Heart right ventricle (tissue), 16 donors: ENCODE results near the gene ELL. TPM values are rescaled to one million over a fixed set of nuclear protein-coding genes. Genes with fewer than 3 reads are reported as not detected.
A peak's percentile ranks its signal among the peaks of the same experiment; 100 is the strongest.

Experiments
- ATAC-seq, 8 donors: fragments of 200-7000 bp; cut with Tn5 transposase; one replicate each; pipeline ENCODE4 v1.9.1; 2020; ENCODE audit warnings: mild to moderate bottlenecking in 8 of 8, moderate library complexity in 8 of 8, moderate number of reproducible peaks in 1 of 8
- DNase-seq, 2 donors: peaks; one replicate each; pipeline ENCODE4 v3.0.0-alpha.2; 2020
- H3K27ac ChIP-seq, 10 donors: fragments of 200-600 bp; sonication (generic) in 2 of 10; one replicate each; pipeline versions ENCODE4 v1.5.0 to v1.8.0; 2020 to 2022; ENCODE audit warnings: mild to moderate bottlenecking in 3 of 10
- H3K27me3 ChIP-seq, 7 donors: fragments of 200-600 bp; one replicate each; pipeline ENCODE4 v1.8.0; 2021 to 2022; ENCODE audit warnings: mild to moderate bottlenecking in 2 of 7
- H3K36me3 ChIP-seq, 9 donors: fragments of 200-600 bp; sonication (generic) in 1 of 9; one replicate each; pipeline versions ENCODE4 v1.5.0 to v1.8.0; 2020 to 2022; ENCODE audit warnings: mild to moderate bottlenecking in 2 of 9
- H3K4me1 ChIP-seq, 9 donors: fragments of 200-600 bp; sonication (generic) in 1 of 9; one replicate each; pipeline versions ENCODE4 v1.5.0 to v1.8.0; 2020 to 2022; ENCODE audit warnings: mild to moderate bottlenecking in 4 of 9
- H3K4me3 ChIP-seq, 10 donors: fragments of 200-600 bp; sonication (generic) in 2 of 10; one replicate each; pipeline versions ENCODE4 v1.5.0 to v1.8.0; 2020 to 2022; ENCODE audit warnings: mild to moderate bottlenecking in 7 of 10, moderate library complexity in 2 of 10
- H3K9me3 ChIP-seq, 11 donors: fragments of 200-600 bp in 10 of 11; sonication (generic) in 2 of 11; one replicate each; pipeline versions ENCODE4 v1.5.0 to v1.8.0; 2013 to 2022; ENCODE audit warnings: mild to moderate bottlenecking in 2 of 11, control low read depth in 1 of 11, moderate library complexity in 1 of 11
- WGBS, 2 donors: extraction: QIAGEN DNeasy Blood & Tissue Kit; methylation state at CpG; one replicate each; pipeline ENCODE4 v1.1.7; 2013; ENCODE audit warnings: inconsistent platforms in 1 of 2; 5-methylcytosine and 5-hydroxymethylcytosine counted together
- intact Hi-C, 10 donors: fragments of 100-400 bp; cut with DNase I; formaldehyde crosslinking; loops; one replicate each; pipeline versions ENCODE4 v1.11.1 to v1.14.2; 2022
- polyA plus RNA-seq, 2 donors: library from polyadenylated mRNA; stranded (reverse); fragments of 200-250 nt; gene quantifications; one replicate each; pipeline ENCODE4 v1.2.3, GENCODE V29; 2013
- total RNA-seq, 10 donors: library from RNA; stranded (reverse); fragmentation: NEBNext Ultra II Directional in 3 of 10; extraction: Animal tissue kit (Norgen Biotek cat#: 25700) in 3 of 10; gene quantifications; one replicate each; pipeline versions ENCODE4 v1.2.1 to v1.2.4, GENCODE V29; 2021 to 2023
- TF ChIP-seq, protein P1 (sequence below), 9 donors: fragments of 200-600 bp; sonication (generic) in 2 of 9; IDR thresholded peaks; one replicate each; pipeline versions ENCODE4 v1.5.0 to v1.8.0; 2021 to 2022; ENCODE audit warnings: antibody characterized with exemption in 9 of 9, mild to moderate bottlenecking in 5 of 9, moderate library complexity in 1 of 9
- donor health status: Arrhythmogenic right ventricular cardiomyopathy.
- donor health status: ischemic (EF 13 %, LVEDD 7.1; RV severe dilation, severe dysfunction).
- donor health status: healthy with polysubstance abuse.
- donor health status: DM: no; HTN: yes; CAD: no.
- donor health status: DM: no; HTN: no; CAD: no.
- donor health status: ischemic (EF 25% LVEDD 6.9; RV normal size, moderate dysfunction).
- donor health status: ischemic (EF 25% LVEDD 5.7; RV mildly dilated, moderate dysfunction).
- donor health status: healthy.
- donor health status: DM: yes; HTN: yes; CAD: no.
- donor health status: Ischemic cardiomyopathy.
- donor health status: ischemic (EF 35%, LVEDD 5.7; RV mildly dilated, moderate dysfunction).
- donor health status: nonischemic (EF 11% LVEDD 7.7; RV severe dilation, severe dysfunction).
- donor health status: DM: yes; HTN: yes; CAD: no.
- donor health status: PGD.
- donor health status: ischemic (EF 29% LVEDD 5.4; RV normal size, mild dysfunction).
- donor health status: nonischemic (EF 23%, LVEDD 6.1; RV moderate dilation, normal function).

Gene ELL
- total and polyA plus RNA-seq, 12 donors: 4.0 to 13.1 (median 6.8) TPM

DNA sequence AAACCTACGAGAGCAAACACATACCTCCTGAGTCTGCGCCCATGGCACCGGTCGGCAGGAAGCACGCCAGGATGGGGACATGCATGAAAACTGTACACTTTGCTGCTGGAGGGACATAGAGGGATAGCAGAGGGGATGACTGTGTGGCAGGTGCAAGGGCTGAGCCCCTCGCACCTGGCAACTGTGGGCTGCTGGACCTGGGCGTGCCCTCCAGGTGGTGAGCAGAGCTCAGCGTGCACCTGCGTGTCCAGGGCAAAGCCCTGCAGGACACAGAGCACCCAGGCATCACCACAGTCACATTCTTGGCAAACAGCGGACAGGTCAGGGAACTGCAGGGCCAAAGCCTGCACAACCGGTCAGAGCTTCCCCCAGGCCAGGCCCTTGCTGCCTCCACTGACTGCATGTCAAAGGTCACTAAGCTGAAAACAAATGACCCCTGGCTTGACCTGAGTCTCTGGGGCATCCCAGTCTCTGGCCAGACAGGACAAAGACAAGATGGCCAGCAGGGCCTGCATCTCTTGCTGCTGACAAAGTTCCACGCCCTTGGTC lies 75.0 kb downstream of the ELL start:
- Histone ChIP-seq H3K4me3 (no peak overlapping the region), H3K9me3 (no peaks in the 10 kb centered on the region), H3K27me3 (no peaks in the 10 kb centered on the region), H3K4me1 (peaks cover 0 to 17% (median 9%) of the 10 kb centered on the region in 9 donors), H3K36me3 (peaks cover 0 to 91% (median 50%) of the 10 kb centered on the region in 9 donors), H3K27ac (no peak overlapping the region)
- 80 to 91% methylated on average over 12 of the region's 12 CpGs for WGBS, 2 donors
- ATAC-seq: no peak
- TF ChIP-seq, protein P1, sequence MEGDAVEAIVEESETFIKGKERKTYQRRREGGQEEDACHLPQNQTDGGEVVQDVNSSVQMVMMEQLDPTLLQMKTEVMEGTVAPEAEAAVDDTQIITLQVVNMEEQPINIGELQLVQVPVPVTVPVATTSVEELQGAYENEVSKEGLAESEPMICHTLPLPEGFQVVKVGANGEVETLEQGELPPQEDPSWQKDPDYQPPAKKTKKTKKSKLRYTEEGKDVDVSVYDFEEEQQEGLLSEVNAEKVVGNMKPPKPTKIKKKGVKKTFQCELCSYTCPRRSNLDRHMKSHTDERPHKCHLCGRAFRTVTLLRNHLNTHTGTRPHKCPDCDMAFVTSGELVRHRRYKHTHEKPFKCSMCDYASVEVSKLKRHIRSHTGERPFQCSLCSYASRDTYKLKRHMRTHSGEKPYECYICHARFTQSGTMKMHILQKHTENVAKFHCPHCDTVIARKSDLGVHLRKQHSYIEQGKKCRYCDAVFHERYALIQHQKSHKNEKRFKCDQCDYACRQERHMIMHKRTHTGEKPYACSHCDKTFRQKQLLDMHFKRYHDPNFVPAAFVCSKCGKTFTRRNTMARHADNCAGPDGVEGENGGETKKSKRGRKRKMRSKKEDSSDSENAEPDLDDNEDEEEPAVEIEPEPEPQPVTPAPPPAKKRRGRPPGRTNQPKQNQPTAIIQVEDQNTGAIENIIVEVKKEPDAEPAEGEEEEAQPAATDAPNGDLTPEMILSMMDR (IDR thresholded peaks at IDR 0.05): no peak
- intact Hi-C loops: loop anchor here in 3 of 10 donors (10.0 kb wide), 3 partner anchors 118 to 408 kb away; no protein-coding TSS in a partner anchor
- peak in 1 of 2 donors; percentile 12 for DNase-seq

DNA sequence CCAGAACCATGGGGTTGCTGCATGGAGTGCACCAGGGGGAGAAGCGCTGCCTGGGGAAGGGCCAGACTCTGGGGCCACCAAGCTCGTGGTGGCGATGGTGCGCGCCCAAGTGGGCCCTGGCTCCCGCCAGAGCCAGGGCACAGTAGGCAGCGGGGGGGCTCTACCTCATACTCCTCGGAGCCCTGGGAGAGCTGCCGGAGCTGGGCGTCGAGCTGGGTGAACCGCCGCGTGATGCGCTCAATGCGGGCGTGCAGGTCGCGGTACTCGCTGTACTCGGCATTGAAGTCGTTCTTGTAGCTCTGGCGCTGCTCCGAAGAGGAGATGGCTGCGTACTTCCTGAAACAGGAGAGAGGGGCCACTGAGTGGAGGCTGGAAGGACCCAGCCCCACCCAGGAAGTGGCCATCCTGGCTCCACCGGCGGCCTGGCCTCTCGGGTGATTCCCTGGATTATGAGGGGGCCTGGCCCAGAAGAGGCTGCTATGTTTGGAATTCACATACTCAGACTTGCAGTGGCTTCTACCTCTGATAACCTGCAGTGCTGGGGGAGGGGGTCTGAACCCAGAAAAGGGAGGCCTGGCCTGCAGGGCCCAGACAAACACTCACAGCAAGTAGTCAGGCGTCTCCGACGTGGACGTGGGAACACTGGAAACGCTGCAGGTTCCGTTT lies 75.6 kb downstream of the ELL start:
- intact Hi-C loops: loop anchor here in 3 of 10 donors (10.0 kb wide), 3 partner anchors 119 to 409 kb away; no protein-coding TSS in a partner anchor
- Histone ChIP-seq H3K36me3 (peaks cover 0 to 85% (median 50%) of the 10 kb centered on the region in 9 donors), H3K4me3 (no peak overlapping the region), H3K27ac (no peak overlapping the region), H3K27me3 (no peaks in the 10 kb centered on the region), H3K4me1 (peaks cover 0 to 13% (median 7%) of the 10 kb centered on the region in 9 donors), H3K9me3 (no peaks in the 10 kb centered on the region)
- no peak for ATAC-seq
- 71 to 83% methylated on average over 34 of the region's 34 CpGs for WGBS, 2 donors
- TF ChIP-seq, protein P1 (IDR thresholded peaks at IDR 0.05): no peak
- DNase-seq: no peak

DNA sequence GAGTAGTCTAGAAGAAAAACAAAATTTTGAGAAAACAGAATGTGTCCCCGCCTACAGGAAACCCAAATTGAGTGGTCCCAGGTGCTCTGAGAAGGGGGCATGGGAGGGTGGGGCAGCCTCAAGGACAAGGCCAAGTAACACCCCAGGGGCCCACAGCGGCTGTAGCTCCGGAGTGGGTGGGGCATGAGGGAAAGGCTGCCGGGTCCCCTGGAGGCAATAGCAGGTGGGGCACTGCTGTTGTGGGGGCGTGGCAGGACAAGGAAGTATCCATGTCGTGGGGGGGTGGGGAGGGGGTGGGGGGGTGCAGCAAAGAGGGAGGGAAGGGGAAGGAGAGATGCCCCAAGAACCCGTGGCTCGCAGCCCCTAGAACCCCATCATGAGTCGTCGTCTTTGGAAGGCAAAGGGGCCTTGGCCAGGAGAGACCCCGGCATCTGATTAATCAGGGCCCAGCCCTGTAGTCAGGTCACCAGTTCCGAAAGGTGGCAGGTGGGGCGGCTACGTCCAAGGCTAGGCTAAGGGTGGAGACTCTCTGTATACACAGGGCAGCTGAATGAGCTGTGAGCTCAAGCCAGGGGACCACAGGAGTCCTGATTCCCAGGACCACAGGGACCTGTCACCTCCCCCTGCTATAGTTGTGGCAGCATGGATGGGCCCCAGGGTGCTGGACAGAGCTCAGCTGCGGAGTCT lies 76.5 kb downstream of the ELL start:
- DNase-seq: no peak
- Histone ChIP-seq H3K4me3 (no peak overlapping the region), H3K36me3 (peaks cover 0 to 77% (median 47%) of the 10 kb centered on the region in 9 donors), H3K9me3 (no peaks in the 10 kb centered on the region), H3K27me3 (no peaks in the 10 kb centered on the region), H3K27ac (no peak overlapping the region), H3K4me1 (peaks cover 0 to 4% (median 0%) of the 10 kb centered on the region in 9 donors)
- 78 to 79% methylated on average over 15 of the region's 15 CpGs for WGBS, 2 donors
- TF ChIP-seq, protein P1 (IDR thresholded peaks at IDR 0.05): no peak
- ATAC-seq: no peak
- intact Hi-C loops: loop anchor here in 3 of 10 donors (10.0 kb wide), 3 partner anchors 119 to 409 kb away; no protein-coding TSS in a partner anchor

DNA sequence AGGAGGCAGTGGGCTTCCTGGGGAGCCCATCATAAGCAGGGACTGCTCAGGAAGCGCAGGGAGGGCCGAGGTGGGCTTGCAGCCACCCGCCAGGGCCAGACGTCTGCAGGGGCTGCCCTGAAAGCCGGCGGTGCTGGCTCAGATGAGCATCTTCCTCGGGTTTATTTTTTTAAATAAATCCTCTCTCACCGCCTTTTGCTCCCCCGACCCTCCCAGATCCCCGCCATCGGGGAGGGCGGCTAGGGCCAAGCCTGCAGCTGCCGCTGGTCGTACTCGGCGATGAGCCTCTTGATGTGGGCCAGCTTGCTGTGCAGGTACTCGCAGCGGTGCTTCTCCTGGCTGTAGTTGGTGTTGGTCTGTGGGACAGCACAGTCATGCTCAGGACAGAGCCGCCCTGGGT lies 77.4 kb downstream of the ELL start:
- ATAC-seq (no peak), DNase-seq (no peak)
- H3K27ac ChIP-seq: no peak overlapping the region
- no peaks in the 10 kb centered on the region for H3K9me3 ChIP-seq
- intact Hi-C loops: loop anchor here in 3 of 10 donors (10.0 kb wide), 3 partner anchors 120 to 410 kb away; no protein-coding TSS in a partner anchor
- WGBS, 2 donors: 89 to 92% methylated on average over 19 of the region's 19 CpGs
- TF ChIP-seq, protein P1 (IDR thresholded peaks at IDR 0.05): no peak
- H3K4me1 ChIP-seq: peaks cover 0 to 4% (median 0%) of the 10 kb centered on the region in 9 donors
- H3K36me3 ChIP-seq: peaks cover 0 to 69% (median 39%) of the 10 kb centered on the region in 9 donors
- H3K4me3 ChIP-seq: no peak overlapping the region
- no peaks in the 10 kb centered on the region for H3K27me3 ChIP-seq
